ENCODE measurements around the gene COL4A5. TPM values are rescaled to one million over a fixed set of nuclear protein-coding genes. Genes with fewer than 3 reads are reported as not detected.
"Not testable (repeated sequence)": the region's sequence is repeated elsewhere in the genome, so short reads cannot be mapped to it uniquely, and the experiment has no call there.

COL4A5 gene
- not detected for polyA plus RNA-seq (2012; ENCODE audit: insufficient read depth, insufficient read length, low read depth)

- no peak for DNase-seq
- H3K36me3 ChIP-seq = no peaks in the 10 kb centered on the region
- H3K27me3 ChIP-seq = no peaks in the 10 kb centered on the region; the same call in 1 of the 2 replicates
- no peak for TF ChIP-seq CTCF (IDR thresholded peaks at IDR 0.05; ENCODE audit: low read depth, low read length)
- no peaks in the 10 kb centered on the region for H3K4me1 ChIP-seq
- H3K4me3 ChIP-seq (ENCODE audit: low read depth, low read length) = peak within 1 kb of the TSS; percentile 24
- H3K9me3 ChIP-seq = no peaks in the 10 kb centered on the region
Measured at GRCh38 chrX:108439426-108439942, at the start of gene COL4A5. Gene COL4A5 (plus strand): TSS chrX:108439838. CDS start chrX:108440126, 288 bp downstream.

DNA sequence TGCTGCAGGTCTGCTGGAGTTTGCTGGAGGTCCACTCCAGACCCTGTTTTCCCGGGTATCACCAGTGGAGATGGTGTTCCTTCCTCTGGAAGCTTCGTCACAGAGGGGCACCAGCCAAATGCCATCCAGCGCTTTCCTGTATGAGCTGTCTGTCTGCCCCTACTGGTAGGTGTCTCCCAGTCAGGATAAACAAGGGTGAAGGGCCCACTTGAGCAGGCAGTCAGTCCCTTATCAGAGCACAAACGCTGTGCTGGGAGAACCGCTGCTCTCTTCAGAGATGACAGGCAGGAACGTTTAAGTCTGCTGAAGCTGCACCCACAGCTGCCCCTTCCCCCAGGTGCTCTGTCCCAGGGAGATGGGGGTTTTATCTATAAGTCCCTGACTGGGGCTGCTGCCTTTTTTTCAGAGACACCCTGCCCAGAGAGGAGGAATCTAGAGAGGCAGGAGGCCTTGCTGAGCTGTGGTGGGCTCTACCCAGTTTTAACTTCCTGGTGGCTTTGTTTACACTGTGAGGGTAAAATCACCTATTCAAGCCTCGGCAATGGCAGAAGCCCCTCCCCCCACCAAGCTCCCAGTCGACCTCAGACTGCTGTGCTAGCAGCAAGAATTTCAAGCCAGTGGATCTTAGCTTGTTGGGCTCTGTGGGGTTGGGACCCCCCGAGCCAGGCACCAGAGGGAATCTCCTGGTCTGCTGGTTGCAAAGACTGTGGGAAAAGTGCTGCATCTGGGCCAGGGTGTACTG lies 48.5 kb upstream of the COL4A5 start:
- not testable (repeated sequence) for H3K27me3 ChIP-seq; H3K36me3 ChIP-seq; H3K4me3 ChIP-seq (ENCODE audit: low read depth, low read length); H3K4me1 ChIP-seq; H3K9me3 ChIP-seq; DNase-seq

GRCh38 chrX:108396188-108396891 lies 43.3 kb upstream of the COL4A5 start:
- Histone ChIP-seq H3K4me3 (ENCODE audit: low read depth, low read length) (no peak overlapping the region), H3K9me3 (no peaks in the 10 kb centered on the region), H3K36me3 (no peaks in the 10 kb centered on the region), H3K4me1 (no peaks in the 10 kb centered on the region), H3K27me3 (no peaks in the 10 kb centered on the region)
- no peak for TF ChIP-seq CTCF (IDR thresholded peaks at IDR 0.05; ENCODE audit: low read depth, low read length)
- DNase-seq = no peak

DNA sequence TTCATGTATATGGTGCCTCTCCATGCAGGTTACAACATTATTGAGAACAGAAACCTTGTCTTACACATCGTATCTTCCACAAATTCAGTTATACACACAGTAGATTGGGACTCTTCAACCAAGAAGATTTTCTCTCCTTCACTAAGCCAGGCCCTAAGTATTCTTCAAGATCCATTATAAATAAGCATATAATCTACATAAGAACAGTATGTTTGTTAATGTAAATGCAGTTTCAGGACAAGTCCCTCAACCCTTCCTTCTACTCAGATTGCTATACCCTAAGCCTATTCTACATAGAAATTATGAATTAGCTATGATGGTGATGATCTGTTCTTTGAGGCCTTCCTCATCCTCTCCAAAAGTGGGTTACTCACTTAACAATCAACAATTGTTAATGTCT lies 42.7 kb upstream of the COL4A5 start:
- Histone ChIP-seq H3K4me3 (ENCODE audit: low read depth, low read length) (no peak overlapping the region), H3K9me3 (no peaks in the 10 kb centered on the region), H3K4me1 (no peaks in the 10 kb centered on the region), H3K27me3 (no peaks in the 10 kb centered on the region), H3K36me3 (no peaks in the 10 kb centered on the region)
- DNase-seq = no peak
- TF ChIP-seq CTCF (IDR thresholded peaks at IDR 0.05; ENCODE audit: low read depth, low read length) = no peak

- Histone ChIP-seq H3K27me3 (no peaks in the 10 kb centered on the region), H3K9me3 (no peaks in the 10 kb centered on the region), H3K36me3 (no peaks in the 10 kb centered on the region), H3K4me3 (ENCODE audit: low read depth, low read length) (no peak overlapping the region), H3K4me1 (no peaks in the 10 kb centered on the region)
- no peak for TF ChIP-seq CTCF (IDR thresholded peaks at IDR 0.05; ENCODE audit: low read depth, low read length)
- DNase-seq = no peak
Measured at GRCh38 chrX:108397627-108398391, 41.8 kb upstream of the COL4A5 start.

DNA sequence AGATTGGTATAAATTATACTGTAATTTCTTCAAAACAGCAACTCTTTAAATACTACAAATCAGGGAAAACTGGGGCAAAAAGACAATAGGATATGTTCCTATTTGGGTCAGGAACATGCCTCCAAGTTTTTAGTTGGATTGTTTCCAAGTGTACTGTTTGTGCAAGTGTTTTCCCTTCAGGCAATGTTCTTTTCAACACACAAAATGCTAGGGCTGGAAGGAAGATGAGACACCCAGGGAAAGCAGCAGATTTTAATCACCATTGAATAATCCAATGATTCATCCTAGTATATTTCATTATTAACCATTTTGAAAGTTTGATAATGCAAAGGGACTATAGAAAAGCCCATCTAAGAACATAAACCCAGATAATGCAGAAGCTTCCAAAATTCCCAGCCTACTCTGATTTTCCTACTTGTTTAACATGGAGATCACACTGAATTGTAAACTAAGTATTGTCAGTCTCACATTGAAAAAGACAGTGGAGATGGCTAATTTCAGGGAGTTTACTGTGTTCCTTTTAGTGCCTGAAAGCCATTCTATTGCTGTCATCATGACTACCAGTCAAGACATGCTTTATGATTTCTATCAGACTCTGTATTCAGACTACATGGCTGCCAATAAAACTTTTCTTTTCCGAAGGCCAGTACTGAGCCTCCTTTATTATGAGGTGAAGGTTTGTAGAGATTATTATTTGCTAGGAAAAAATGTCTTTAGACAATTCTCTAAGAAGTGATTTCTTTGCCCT lies 40.0 kb upstream of the COL4A5 start:
- no peak overlapping the region for H3K4me3 ChIP-seq (ENCODE audit: low read depth, low read length)
- H3K4me1 ChIP-seq = no peaks in the 10 kb centered on the region
- H3K36me3 ChIP-seq = no peaks in the 10 kb centered on the region
- no peak for DNase-seq
- H3K9me3 ChIP-seq = no peaks in the 10 kb centered on the region
- H3K27me3 ChIP-seq = no peaks in the 10 kb centered on the region
- no peak for TF ChIP-seq CTCF (IDR thresholded peaks at IDR 0.05; ENCODE audit: low read depth, low read length)

All from BE2C (cell line).